GM10266 (cell line): ENCODE data around the gene PPP2R1A.

Experiments
- DNase-seq: peaks from one replicate; pipeline ENCODE4 v3.0.0; 2012; ENCODE audit errors: extremely low spot score
- CTCF ChIP-seq: IDR thresholded peaks from 2 replicates; pipeline ENCODE4 v1.5.1; 2012; ENCODE audit warnings: mild to moderate bottlenecking, low read depth; ENCODE audit not compliant: control insufficient read depth, insufficient read depth; ENCODE audit errors: missing control alignments

Gene PPP2R1A

DNA sequence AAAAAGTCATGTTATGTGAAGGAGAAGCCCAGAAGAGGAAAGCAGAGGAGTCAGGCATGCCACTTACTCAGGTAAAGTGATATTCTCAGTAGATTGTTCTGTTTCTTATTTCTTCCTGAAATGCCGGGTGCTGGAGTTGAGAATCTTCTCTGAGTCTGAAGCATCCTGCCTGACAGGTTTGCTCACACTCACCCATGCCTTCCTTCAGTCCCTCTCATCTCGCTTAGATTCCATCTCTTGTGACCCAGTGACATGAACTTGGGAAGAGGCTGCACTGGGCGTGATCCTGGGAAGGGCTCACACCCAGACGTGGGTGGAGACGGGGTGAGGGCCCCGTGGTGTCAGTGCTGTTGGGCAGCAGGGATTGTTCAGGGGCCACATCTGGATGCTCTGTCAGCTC lies 87.6 kb downstream of the PPP2R1A start:
- DNase-seq: no peak
- TF ChIP-seq CTCF: no peak
